AML-193 (cell line): ENCODE measurements around the gene TSPO2.
A peak's percentile ranks its signal among the peaks of the same experiment; 100 is the strongest.

Experiments
- DNase-seq, 2 experiments: peaks; one replicate each; lab custom pipeline; 2025; lab: John Stamatoyannopoulos, UW

The TSPO2 gene

GRCh38 chr6:41027799-41028560 is 14.3 kb upstream of the TSPO2 start:
- DNase-seq, result peak; percentile 86 to 91

GRCh38 chr6:41028561-41029412 is 13.5 kb upstream of the TSPO2 start:
- DNase-seq, result peak; percentile 58 to 69

- no peak for DNase-seq
These were observed 9.4 kb upstream of the TSPO2 start for GRCh38 chr6:41032830-41033229.

- no peak for DNase-seq
These were observed 8.5 kb upstream of the TSPO2 start for GRCh38 chr6:41033776-41034175.

GRCh38 chr6:41036186-41036585 is 6.1 kb upstream of the TSPO2 start:
- DNase-seq, result no peak

GRCh38 chr6:41036601-41037000 is 5.7 kb upstream of the TSPO2 start:
- DNase-seq, result no peak

GRCh38 chr6:41037107-41037900 is 5.0 kb upstream of the TSPO2 start:
- no peak for DNase-seq

GRCh38 chr6:41038205-41038604 is 4.1 kb upstream of the TSPO2 start:
- no peak for DNase-seq

GRCh38 chr6:41039060-41039998 is 2.9 kb upstream of the TSPO2 start, which contains the start of gene UNC5CL:
UNC5CL (minus strand) TSS chr6:41039221; CDS start chr6:41035074, 4,147 bp downstream.
- peak; percentile 39 to 41 for DNase-seq

- peak in 1 of 2 experiments; percentile 8 for DNase-seq
These were observed 1.9 kb upstream of the TSPO2 start for GRCh38 chr6:41040101-41040939.

GRCh38 chr6:41040940-41041536 is 1.2 kb upstream of the TSPO2 start:
- no peak for DNase-seq

- no peak for DNase-seq
These were observed 884 bp downstream of the TSPO2 start for GRCh38 chr6:41043151-41043550.

- no peak for DNase-seq
These were observed 3.4 kb downstream of the TSPO2 start for GRCh38 chr6:41045664-41046063.

- no peak for DNase-seq
These were observed 3.8 kb downstream of the TSPO2 start for GRCh38 chr6:41046084-41046483.

GRCh38 chr6:41047306-41047705 is 5.0 kb downstream of the TSPO2 start:
- no peak for DNase-seq

- DNase-seq, result no peak
These were observed 5.8 kb downstream of the TSPO2 start for GRCh38 chr6:41047745-41048732.

GRCh38 chr6:41049521-41049920 is 7.3 kb downstream of the TSPO2 start:
- DNase-seq, result no peak

GRCh38 chr6:41049955-41050354 is 7.7 kb downstream of the TSPO2 start:
- DNase-seq, result no peak

- no peak for DNase-seq
These were observed 8.3 kb downstream of the TSPO2 start for GRCh38 chr6:41050536-41050935.
